Trophoblast cell (in vitro differentiated cells and primary cell): Measurements from ENCODE around the gene ITPK1.

Experiments used
- DNase-seq, 2 donors: peaks; one replicate each; pipeline ENCODE4 v3.0.0-alpha.2; 2016
- H2AFZ ChIP-seq: 2 replicates; pipeline ENCODE4 v1.6.1; 2013; ENCODE audit warnings: low read length, moderate library complexity, mild to moderate bottlenecking; ENCODE audit not compliant: insufficient read depth, poor library complexity
- H2AK5ac ChIP-seq: 2 replicates; pipeline ENCODE4 v1.6.1; 2013; ENCODE audit warnings: mild to moderate bottlenecking, low read length
- H2BK120ac ChIP-seq: 2 replicates; pipeline ENCODE4 v1.6.1; 2013; ENCODE audit warnings: low read length, mild to moderate bottlenecking, moderate library complexity; ENCODE audit not compliant: insufficient read depth, poor library complexity
- H2BK12ac ChIP-seq: 2 replicates; pipeline ENCODE4 v1.6.1; 2013; ENCODE audit warnings: mild to moderate bottlenecking, low read length, moderate library complexity
- H2BK5ac ChIP-seq: 2 replicates; pipeline ENCODE4 v1.6.1; 2013; ENCODE audit warnings: low read length, low read depth, moderate library complexity, mild to moderate bottlenecking; ENCODE audit not compliant: poor library complexity
- H3K14ac ChIP-seq: 2 replicates; pipeline ENCODE4 v1.6.1; 2013; ENCODE audit warnings: mild to moderate bottlenecking, low read length
- H3K18ac ChIP-seq: 2 replicates; pipeline ENCODE4 v1.6.1; 2013; ENCODE audit warnings: mild to moderate bottlenecking, low read length
- H3K23ac ChIP-seq: 2 replicates; pipeline ENCODE4 v1.6.1; 2013; ENCODE audit warnings: low read length
- H3K27ac ChIP-seq: 2 replicates; pipeline ENCODE4 v1.5.1; 2013; ENCODE audit warnings: low read depth, mild to moderate bottlenecking, inconsistent platforms, low read length, moderate library complexity
- H3K27me3 ChIP-seq: 2 replicates; pipeline ENCODE4 v1.6.1; 2013; ENCODE audit warnings: inconsistent platforms, mild to moderate bottlenecking, low read length, moderate library complexity; ENCODE audit not compliant: insufficient read depth
- H3K36me3 ChIP-seq, 2 experiments: 1 replicate in 1 of 2; 2 replicates in 1 of 2; pipeline ENCODE4 v1.6.1; 2013; ENCODE audit warnings: low read length in 2 of 2, mild to moderate bottlenecking in 2 of 2, moderate library complexity in 1 of 2; ENCODE audit not compliant: insufficient read depth in 2 of 2, control insufficient read depth in 1 of 2
- H3K4ac ChIP-seq: 2 replicates; pipeline ENCODE4 v1.6.1; 2013; ENCODE audit warnings: low read depth, mild to moderate bottlenecking, low read length, moderate library complexity
- H3K4me1 ChIP-seq, 2 experiments: 1 replicate in 1 of 2; 2 replicates in 1 of 2; pipeline ENCODE4 v1.6.1; 2013; ENCODE audit warnings: low read length in 2 of 2, mild to moderate bottlenecking in 2 of 2, moderate library complexity in 1 of 2; ENCODE audit not compliant: insufficient read depth in 2 of 2, control insufficient read depth in 1 of 2
- H3K4me2 ChIP-seq: 2 replicates; pipeline ENCODE4 v1.6.1; 2013; ENCODE audit warnings: inconsistent platforms, mild to moderate bottlenecking, low read length, moderate library complexity
- H3K4me3 ChIP-seq: 2 replicates; pipeline ENCODE4 v1.5.1; 2013; ENCODE audit warnings: mild to moderate bottlenecking, low read depth, low read length, inconsistent platforms
- H3K79me1 ChIP-seq: one replicate; pipeline ENCODE4 v1.6.1; 2013; ENCODE audit warnings: low read length
- H3K79me2 ChIP-seq: 2 replicates; pipeline ENCODE4 v1.6.1; 2013; ENCODE audit warnings: low read length, mild to moderate bottlenecking; ENCODE audit not compliant: control insufficient read depth, insufficient read depth, poor library complexity
- H3K9ac ChIP-seq: 2 replicates; pipeline ENCODE4 v1.6.1; 2013; ENCODE audit warnings: mild to moderate bottlenecking, low read length
- H3K9me3 ChIP-seq: 2 replicates; pipeline ENCODE4 v1.6.1; 2013; ENCODE audit warnings: low read depth, mild to moderate bottlenecking, control low read depth, inconsistent platforms, low read length; ENCODE audit not compliant: insufficient read depth
- H4K12ac ChIP-seq: 2 replicates; pipeline ENCODE4 v1.6.1; 2013; ENCODE audit warnings: low read depth, mild to moderate bottlenecking, low read length, moderate library complexity
- H4K8ac ChIP-seq: 2 replicates; pipeline ENCODE4 v1.6.1; 2013; ENCODE audit warnings: low read depth, mild to moderate bottlenecking, low read length, moderate library complexity
- H4K91ac ChIP-seq: one replicate; pipeline ENCODE4 v1.6.1; 2013; ENCODE audit warnings: low read depth, mild to moderate bottlenecking, low read length, moderate library complexity
- WGBS: extraction: QIAGEN DNeasy Blood & Tissue Kit; methylation state at CpG from one replicate; pipeline ENCODE4 v1.1.7; 2013; ENCODE audit warnings: missing lambda C conversion rate; ENCODE audit not compliant: insufficient read length, insufficient coverage; ENCODE audit errors: extremely low coverage; 5-methylcytosine and 5-hydroxymethylcytosine counted together

ITPK1 gene

GRCh38 chr14:93023802-93024434, 91.8 kb downstream of the ITPK1 start:
- no peaks in the 10 kb centered on the region for H3K79me2 ChIP-seq
- H3K4me2 ChIP-seq: no peak overlapping the region
- no peak overlapping the region for H3K9ac ChIP-seq
- no peak overlapping the region for H3K4ac ChIP-seq
- H2AK5ac ChIP-seq: no peak overlapping the region
- no peak overlapping the region for H2BK120ac ChIP-seq
- H2AFZ ChIP-seq: no peak overlapping the region
- no peaks in the 10 kb centered on the region for H3K79me1 ChIP-seq
- H3K27me3 ChIP-seq: no peaks in the 10 kb centered on the region
- H3K4me1 ChIP-seq: peaks cover 0 to 3% of the 10 kb centered on the region in 2 experiments
- WGBS: no CpG with 5 or more reads among the region's 12 CpGs
- no peak overlapping the region for H4K8ac ChIP-seq
- no peak overlapping the region for H4K91ac ChIP-seq
- no peak overlapping the region for H4K12ac ChIP-seq
- no peak overlapping the region for H3K23ac ChIP-seq
- H3K4me3 ChIP-seq: no peak overlapping the region
- H2BK5ac ChIP-seq: no peak overlapping the region
- H3K14ac ChIP-seq: no peak overlapping the region
- no peak overlapping the region for H2BK12ac ChIP-seq
- H3K36me3 ChIP-seq: no peaks in the 10 kb centered on the region
- no peak for DNase-seq
- no peak overlapping the region for H3K27ac ChIP-seq
- no peak overlapping the region for H3K18ac ChIP-seq
- no peaks in the 10 kb centered on the region for H3K9me3 ChIP-seq

- Histone ChIP-seq H3K23ac (no peak overlapping the region), H3K9ac (no peak overlapping the region), H2AK5ac (no peak overlapping the region), H3K14ac (no peak overlapping the region), H3K4ac (no peak overlapping the region), H4K8ac (peak overlapping the region; percentile 59), H2AFZ (no peak overlapping the region), H3K18ac (no peak overlapping the region), H3K4me2 (no peak overlapping the region), H3K27me3 (no peaks in the 10 kb centered on the region), H3K79me1 (no peaks in the 10 kb centered on the region), H2BK12ac (no peak overlapping the region), H4K12ac (no peak overlapping the region), H3K27ac (no peak overlapping the region), H3K36me3 (no peaks in the 10 kb centered on the region), H3K4me1 (peaks cover 0 to 3% of the 10 kb centered on the region in 2 experiments), H2BK5ac (no peak overlapping the region), H4K91ac (no peak overlapping the region), H3K79me2 (no peaks in the 10 kb centered on the region), H3K4me3 (no peak overlapping the region), H3K9me3 (no peaks in the 10 kb centered on the region), H2BK120ac (no peak overlapping the region)
- no CpG with 5 or more reads among the region's 5 CpGs for WGBS
- DNase-seq: peak in 1 of 2 donors; percentile 37
Measured at GRCh38 chr14:93023039-93023438, 92.7 kb downstream of the ITPK1 start.

- no peak for DNase-seq
- Histone ChIP-seq H3K14ac (no peak overlapping the region), H3K4me3 (no peak overlapping the region), H3K79me2 (no peaks in the 10 kb centered on the region), H2BK5ac (no peak overlapping the region), H3K4me1 (peaks cover 0 to 3% of the 10 kb centered on the region in 2 experiments), H2BK120ac (no peak overlapping the region), H3K79me1 (no peaks in the 10 kb centered on the region), H3K9ac (no peak overlapping the region), H4K91ac (no peak overlapping the region), H2AK5ac (no peak overlapping the region), H3K27ac (no peak overlapping the region), H4K8ac (no peak overlapping the region), H3K18ac (no peak overlapping the region), H3K4me2 (no peak overlapping the region), H4K12ac (no peak overlapping the region), H3K23ac (no peak overlapping the region), H3K27me3 (no peaks in the 10 kb centered on the region), H2AFZ (no peak overlapping the region), H3K9me3 (no peaks in the 10 kb centered on the region), H3K36me3 (no peaks in the 10 kb centered on the region), H3K4ac (no peak overlapping the region), H2BK12ac (no peak overlapping the region)
- no CpG with 5 or more reads among the region's 8 CpGs for WGBS
Measured at GRCh38 chr14:93019970-93020369, 95.8 kb downstream of the ITPK1 start.

- Histone ChIP-seq H3K36me3 (no peaks in the 10 kb centered on the region), H3K9me3 (no peaks in the 10 kb centered on the region), H3K4me2 (no peak overlapping the region), H3K14ac (no peak overlapping the region), H3K23ac (no peak overlapping the region), H3K27ac (no peak overlapping the region), H3K18ac (no peak overlapping the region), H4K12ac (no peak overlapping the region), H4K8ac (no peak overlapping the region), H3K4me1 (peaks cover 0 to 3% of the 10 kb centered on the region in 2 experiments), H2AFZ (no peak overlapping the region), H3K27me3 (no peaks in the 10 kb centered on the region), H3K4me3 (no peak overlapping the region), H3K79me1 (no peaks in the 10 kb centered on the region), H2BK12ac (no peak overlapping the region), H3K4ac (no peak overlapping the region), H2AK5ac (no peak overlapping the region), H3K9ac (no peak overlapping the region), H3K79me2 (no peaks in the 10 kb centered on the region), H2BK120ac (no peak overlapping the region), H2BK5ac (no peak overlapping the region), H4K91ac (no peak overlapping the region)
- DNase-seq: no peak
- no CpG with 5 or more reads among the region's 14 CpGs for WGBS
Measured at GRCh38 chr14:93019367-93019843, 96.3 kb downstream of the ITPK1 start.
